G401 (cell line): Measurements from ENCODE around the gene LINGO4. TPM values are rescaled to one million over a fixed set of nuclear protein-coding genes. Genes with fewer than 3 reads are reported as not detected.

Source experiments
- DNase-seq: peaks from one replicate; pipeline ENCODE4 v3.0.0-alpha.2; 2015; ENCODE audit warnings: low spot score
- in situ Hi-C: cut with HindIII; loops from 2 replicates; pipeline ENCODE4 v1.10.0; 2016; ENCODE audit warnings: low sequenced_read_pairs, mixed read lengths
- total RNA-seq: library from RNA; depleted of rRNA; stranded (reverse); fragments of >200 nt; shearing (Covaris generic); gene quantifications from 2 replicates; pipeline ENCODE4 v1.2.3, GENCODE V29; 2014; rRNA removed

The LINGO4 gene
- total RNA-seq, 1 experiment from 2014 or later: not detected

GRCh38 chr1:151762941-151763921 is 42.0 kb downstream of the LINGO4 start, which contains the start of gene MRPL9:
Gene MRPL9, minus strand, starts transcription at chr1:151763496. Its CDS starts 17 bp downstream, at chr1:151763479.
- DNase-seq: peak; percentile 89
- in situ Hi-C loops: no loop called here

- DNase-seq: no peak
- in situ Hi-C loops: no loop called here
These were observed 44.4 kb downstream of the LINGO4 start for GRCh38 chr1:151760597-151761385.

GRCh38 chr1:151759241-151759640 is 46.0 kb downstream of the LINGO4 start:
- in situ Hi-C loops: no loop called here
- DNase-seq: no peak

GRCh38 chr1:151756291-151756690 is 48.9 kb downstream of the LINGO4 start:
- no peak for DNase-seq

More at GRCh38 chr1:151756291-151756690, 48.9 kb downstream of the LINGO4 start:
- in situ Hi-C loops: no loop called here

Other genes with a start within 250 kb of the LINGO4 start
- 25.5 and 32.7 TPM in 2 replicates for gene SNX27, start 193.4 kb downstream of the LINGO4 start, total RNA-seq
- not detected in 2 replicates for gene CELF3, start 88.6 kb downstream of the LINGO4 start, total RNA-seq
- gene RIIAD1, start 83.9 kb downstream of the LINGO4 start, total RNA-seq: not detected in 2 replicates
- 173 and 199 TPM in 2 replicates for gene MRPL9, start 41.9 kb downstream of the LINGO4 start, total RNA-seq
- gene TDRKH, start 14.9 kb downstream of the LINGO4 start, total RNA-seq: 20.6 and 21.2 TPM in 2 replicates
- gene RORC, start 26.4 kb upstream of the LINGO4 start, total RNA-seq: not detected in 2 replicates
- gene C2CD4D, start 34.4 kb upstream of the LINGO4 start, total RNA-seq: not detected in 2 replicates
- gene THEM5, start 48.3 kb upstream of the LINGO4 start, total RNA-seq: not detected in 2 replicates
- not detected in 2 replicates for gene THEM4, start 104.1 kb upstream of the LINGO4 start, total RNA-seq
- not detected in 2 replicates for gene S100A10, start 188.4 kb upstream of the LINGO4 start, total RNA-seq
- not detected in 2 replicates for gene S100A11, start 231.6 kb upstream of the LINGO4 start, total RNA-seq